ENCODE results near the gene RAB2B. TPM values are rescaled to one million over a fixed set of nuclear protein-coding genes. Genes with fewer than 3 reads are reported as not detected.
"Not testable (repeated sequence)": the region's sequence is repeated elsewhere in the genome, so short reads cannot be mapped to it uniquely, and the experiment has no call there.

The RAB2B gene
- polyA plus RNA-seq, 12 donors: 16.7 to 32.1 (median 25.1) TPM; not detected in 1

- DNase-seq: no peak
Observed at GRCh38 chr14:21496453-21496852, 19.7 kb upstream of the RAB2B start.

- DNase-seq: no peak
Observed at GRCh38 chr14:21494902-21495762, 18.4 kb upstream of the RAB2B start.

GRCh38 chr14:21486640-21487087 lies 9.9 kb upstream of the RAB2B start:
- no peak for DNase-seq

- DNase-seq: no peak
Observed at GRCh38 chr14:21476523-21476924, 235 bp downstream of the RAB2B start.

GRCh38 chr14:21475767-21476522 lies 814 bp downstream of the RAB2B start:
- no peak for DNase-seq

GRCh38 chr14:21467616-21468015 lies 9.1 kb downstream of the RAB2B start:
- no peak for DNase-seq

- peak; percentile 99 for DNase-seq
Observed at GRCh38 chr14:21455912-21456667, 20.7 kb downstream of the RAB2B start, which contains the start of gene CHD8. Gene CHD8 (minus strand): TSS chr14:21456123. CDS start chr14:21431643, 24,480 bp downstream.

GRCh38 chr14:21455592-21455911 lies 21.2 kb downstream of the RAB2B start:
- DNase-seq: no peak

GRCh38 chr14:21454843-21455544 lies 21.8 kb downstream of the RAB2B start:
- no peak for DNase-seq

- no peak for DNase-seq
Observed at GRCh38 chr14:21449899-21450216, 26.9 kb downstream of the RAB2B start.

GRCh38 chr14:21442657-21443056 lies 34.1 kb downstream of the RAB2B start:
- DNase-seq: not testable (repeated sequence)

- DNase-seq: no peak
Observed at GRCh38 chr14:21440859-21441258, 35.9 kb downstream of the RAB2B start.

- peak; percentile 99 for DNase-seq
Observed at GRCh38 chr14:21437063-21437901, 39.5 kb downstream of the RAB2B start.

GRCh38 chr14:21436567-21437062 lies 40.1 kb downstream of the RAB2B start:
- no peak for DNase-seq

GRCh38 chr14:21431126-21431525 lies 45.6 kb downstream of the RAB2B start:
- DNase-seq: no peak

- DNase-seq: no peak
Observed at GRCh38 chr14:21428930-21429329, 47.8 kb downstream of the RAB2B start.

GRCh38 chr14:21426692-21427091 lies 50.1 kb downstream of the RAB2B start:
- no peak for DNase-seq

- DNase-seq: no peak
Observed at GRCh38 chr14:21419528-21419927, 57.2 kb downstream of the RAB2B start.

- DNase-seq: no peak
Observed at GRCh38 chr14:21415329-21415728, 61.4 kb downstream of the RAB2B start.

GRCh38 chr14:21414137-21414631 lies 62.6 kb downstream of the RAB2B start:
- no peak for DNase-seq
